HCT116 (cell line): Measurements from ENCODE around the gene KAZN. TPM values are rescaled to one million over a fixed set of nuclear protein-coding genes. Genes with fewer than 3 reads are reported as not detected.

Source experiments
- ATAC-seq: fragments of 200-7000 bp; cut with Tn5 transposase; 2 replicates; pipeline ENCODE4 v1.9.1; 2020; ENCODE audit warnings: mild to moderate bottlenecking, moderate library complexity
- BruUV-seq: library from RNA; stranded (reverse); fragments of 400-500 nt; replicated peaks from 2 replicates; lab custom pipeline; 2021; lab: Mats Ljungman, UMichigan
- CTCF ChIA-PET: fragments of 300-600 bp; sonication (Branson Sonifier 250); formaldehyde crosslinking; loops from one replicate; lab custom pipeline; 2021; ENCODE audit warnings: antibody characterized with exemption; lab: Charles Lee
- POLR2A ChIA-PET: fragments of 300-600, 350-600 bp; sonication (Branson Sonifier 250); formaldehyde crosslinking; loops from one replicate; lab custom pipeline; 2021; ENCODE audit warnings: antibody characterized with exemption; lab: Charles Lee
- RAD21 ChIA-PET, 2 experiments: fragments of 300-600 bp; sonication (Branson Sonifier 250); formaldehyde crosslinking; loops; one replicate each; lab custom pipeline; 2023; ENCODE audit warnings: low total read pairs in 2 of 2; ENCODE audit not compliant: uncharacterized antibody in 2 of 2, unreplicated experiment in 2 of 2, low non-redundant PET in 1 of 2; lab: Charles Lee
- DNase-seq: peaks from one replicate; pipeline ENCODE4 v3.0.0-alpha.2; 2010; ENCODE audit warnings: low read depth, low spot score
- H2AFZ ChIP-seq: fragments of 200-600 bp; shearing (Covaris generic), sonication (generic); 2 replicates; pipeline ENCODE4 v1.6.1; 2017; ENCODE audit warnings: low read depth, mixed run types, mixed read lengths, antibody characterized with exemption, low read length; ENCODE audit not compliant: poor library complexity, severe bottlenecking
- H3K27ac ChIP-seq: 2 replicates; pipeline ENCODE4 v1.5.1; 2012; ENCODE audit warnings: low read depth, low read length
- H3K27me3 ChIP-seq: fragments of 200-600 bp; sonication (generic); 2 replicates; pipeline ENCODE4 v1.6.1; 2016; ENCODE audit warnings: mixed run types, low read length, mixed read lengths; ENCODE audit not compliant: insufficient read depth
- H3K36me3 ChIP-seq, 2 experiments: fragments of 200-500 bp in 1 of 2; fragments of 200-600 bp in 1 of 2; sonication (Bioruptor generic) in 1 of 2; sonication (generic) in 1 of 2; 2 replicates each; pipeline versions ENCODE4 v1.5.1 to v1.6.1; 2014 to 2016; ENCODE audit warnings: low read length in 2 of 2, inconsistent platforms in 1 of 2, mixed read lengths in 1 of 2, mixed run types in 1 of 2; ENCODE audit not compliant: insufficient read depth in 2 of 2, control insufficient read depth in 1 of 2
- H3K4me1 ChIP-seq, 2 experiments: fragments of 200-600 bp in 1 of 2; sonication (generic) in 1 of 2; 2 replicates each; pipeline versions ENCODE4 v1.5.1 to v1.6.1; 2012 to 2017; ENCODE audit warnings: low read length in 2 of 2, inconsistent platforms in 1 of 2, mild to moderate bottlenecking in 1 of 2, mixed read lengths in 1 of 2, mixed run types in 1 of 2, moderate library complexity in 1 of 2; ENCODE audit not compliant: insufficient read depth in 2 of 2, control insufficient read depth in 1 of 2
- H3K4me2 ChIP-seq: fragments of 200-600 bp; sonication (generic); 2 replicates; pipeline ENCODE4 v1.6.1; 2017; ENCODE audit warnings: mixed run types, low read length, mixed read lengths
- H3K4me3 ChIP-seq, 2 experiments: fragments of 200-600 bp in 1 of 2; sonication (generic) in 1 of 2; replicated peaks in 1 of 2; 2 replicates each; pipeline ENCODE4 v1.5.1; 2011 to 2016; ENCODE audit warnings: low read length in 2 of 2, control low read depth in 1 of 2, low read depth in 1 of 2, mild to moderate bottlenecking in 1 of 2, mixed read lengths in 1 of 2, mixed run types in 1 of 2
- H3K79me2 ChIP-seq: fragments of 200-600 bp; sonication (generic); 2 replicates; pipeline ENCODE4 v1.6.1; 2017; ENCODE audit warnings: mild to moderate bottlenecking, mixed run types, low read length, moderate library complexity, mixed read lengths; ENCODE audit not compliant: insufficient read depth
- H3K9ac ChIP-seq: fragments of 200-600 bp; sonication (generic); 2 replicates; pipeline ENCODE4 v1.6.1; 2016; ENCODE audit warnings: low read length, mixed read lengths
- H3K9me2 ChIP-seq: fragments of 200-600 bp; sonication (generic), shearing (Covaris generic); 2 replicates; pipeline ENCODE4 v1.6.1; 2017; ENCODE audit warnings: mixed run types, mild to moderate bottlenecking, moderate library complexity; ENCODE audit not compliant: insufficient read depth
- H3K9me3 ChIP-seq, 2 experiments: fragments of 200-500 bp in 1 of 2; fragments of 200-600 bp in 1 of 2; sonication (Bioruptor generic) in 1 of 2; sonication (generic) in 1 of 2; 2 replicates each; pipeline ENCODE4 v1.6.1; 2014 to 2017; ENCODE audit warnings: low read length in 2 of 2, mixed read lengths in 2 of 2, inconsistent platforms in 1 of 2, low read depth in 1 of 2, mild to moderate bottlenecking in 1 of 2, mixed run types in 1 of 2, moderate library complexity in 1 of 2; ENCODE audit not compliant: control insufficient read depth in 1 of 2, insufficient read depth in 1 of 2
- H4K20me1 ChIP-seq: fragments of 200-600 bp; sonication (generic), shearing (Covaris generic); 2 replicates; pipeline ENCODE4 v1.6.1; 2017; ENCODE audit warnings: mixed run types, mild to moderate bottlenecking, moderate library complexity; ENCODE audit not compliant: insufficient read depth
- ATF3 ChIP-seq: IDR thresholded peaks from 2 replicates; pipeline ENCODE4 v1.6.1; 2012
- EZH2phosphoT487 ChIP-seq: fragments of 200-600 bp; IDR thresholded peaks from 2 replicates; pipeline ENCODE4 v1.6.1; 2018; ENCODE audit warnings: antibody characterized with exemption, borderline replicate concordance
- FOSL1 ChIP-seq: IDR thresholded peaks from 2 replicates; pipeline ENCODE4 v1.6.1; 2012; ENCODE audit warnings: low read depth
- POLR2A ChIP-seq: IDR thresholded peaks from 2 replicates; pipeline ENCODE4 v1.7.0; 2011; ENCODE audit warnings: borderline replicate concordance; ENCODE audit not compliant: insufficient read depth, insufficient read length; ENCODE audit errors: extremely low read depth
- POLR2AphosphoS5 ChIP-seq: IDR thresholded peaks from 2 replicates; pipeline ENCODE4 v1.6.1; 2011; ENCODE audit warnings: mild to moderate bottlenecking, low read depth, low read length, moderate library complexity
- RAD21 ChIP-seq: IDR thresholded peaks from 2 replicates; pipeline ENCODE4 v1.6.1; 2012; ENCODE audit warnings: low read depth, mild to moderate bottlenecking
- REST ChIP-seq: IDR thresholded peaks from 2 replicates; pipeline ENCODE4 v1.6.1; 2012; ENCODE audit warnings: low read depth
- SIN3A ChIP-seq: IDR thresholded peaks from 2 replicates; pipeline ENCODE4 v1.6.1; 2012; ENCODE audit warnings: low read depth
- SP1 ChIP-seq: IDR thresholded peaks from 2 replicates; pipeline ENCODE4 v1.6.1; 2012; ENCODE audit warnings: low read depth
- SRF ChIP-seq: IDR thresholded peaks from 2 replicates; pipeline ENCODE4 v1.6.1; 2012; ENCODE audit warnings: low read depth
- YY1 ChIP-seq: IDR thresholded peaks from 2 replicates; pipeline ENCODE4 v1.6.1; 2011; ENCODE audit warnings: low read length, low read depth, moderate library complexity, mild to moderate bottlenecking; ENCODE audit not compliant: insufficient replicate concordance; ENCODE audit errors: extremely low read depth
- ZNF274 ChIP-seq: fragments of 200-500 bp; sonication (Bioruptor generic); IDR thresholded peaks from 2 replicates; pipeline ENCODE4 v1.6.1; 2014; ENCODE audit warnings: mild to moderate bottlenecking, low read depth, low read length, inconsistent platforms
- intact Hi-C: fragments of 100-400 bp; cut with micrococcal nuclease; formaldehyde crosslinking; loops from 2 replicates; pipeline ENCODE4 v1.10.0; 2022
- total RNA-seq: library from RNA; stranded (reverse); gene quantifications from one replicate; pipeline ENCODE4 v1.2.1, GENCODE V29; 2021; ENCODE audit not compliant: unreplicated experiment

KAZN gene
- total RNA-seq, 1 experiment from 2014 or later, result 13.4 TPM

GRCh38 chr1:14678011-14678638 is 79.6 kb downstream of the KAZN start:
- RAD21 ChIA-PET, result no interaction called here

GRCh38 chr1:14679027-14679688 is 80.7 kb downstream of the KAZN start:
- ChIA-PET RAD21 (no interaction called here), CTCF (no interaction called here)
- TF ChIP-seq RAD21, result no peak
- no peak for TF ChIP-seq REST
- TF ChIP-seq SRF, result no peak
- TF ChIP-seq YY1, result no peak
- TF ChIP-seq SP1, result no peak
- no peak for TF ChIP-seq ATF3
- TF ChIP-seq SIN3A, result no peak
- TF ChIP-seq FOSL1, result no peak
- TF ChIP-seq POLR2AphosphoS5, result no peak

More at GRCh38 chr1:14678011-14678638, 79.6 kb downstream of the KAZN start:
- no peaks in the 10 kb centered on the region for H3K4me1 ChIP-seq
- CTCF ChIA-PET, result no interaction called here
- BruUV-seq, result no TSS peak
- H3K27me3 ChIP-seq, result peaks cover 33% of the 10 kb centered on the region
- H2AFZ ChIP-seq, result no peak overlapping the region
- no peak overlapping the region for H3K9ac ChIP-seq
- no peak overlapping the region for H3K4me3 ChIP-seq
- no peak for ATAC-seq
- DNase-seq, result no peak
- POLR2A ChIA-PET, result no interaction called here
- H3K9me3 ChIP-seq, result no peaks in the 10 kb centered on the region
- no peak overlapping the region for H3K4me2 ChIP-seq
- TF ChIP-seq SIN3A (no peak), EZH2phosphoT487 (no peak), ATF3 (no peak), SRF (no peak), ZNF274 (no peak), POLR2A (no peak), POLR2AphosphoS5 (no peak), FOSL1 (no peak)
- H3K27ac ChIP-seq, result no peak overlapping the region
- no peaks in the 10 kb centered on the region for H3K36me3 ChIP-seq
- H3K9me2 ChIP-seq, result no peaks in the 10 kb centered on the region
- no peaks in the 10 kb centered on the region for H3K79me2 ChIP-seq
- H4K20me1 ChIP-seq, result no peaks in the 10 kb centered on the region
- intact Hi-C loops, result no loop called here

More at GRCh38 chr1:14679027-14679688, 80.7 kb downstream of the KAZN start:
- no peak overlapping the region for H3K9ac ChIP-seq
- POLR2A ChIA-PET, result no interaction called here
- H3K9me3 ChIP-seq, result no peaks in the 10 kb centered on the region
- no peaks in the 10 kb centered on the region for H3K9me2 ChIP-seq
- no peak overlapping the region for H2AFZ ChIP-seq
- no peak overlapping the region for H3K27ac ChIP-seq
- no peaks in the 10 kb centered on the region for H4K20me1 ChIP-seq
- no peak for DNase-seq
- H3K36me3 ChIP-seq, result no peaks in the 10 kb centered on the region
- no peak overlapping the region for H3K4me3 ChIP-seq
- H3K79me2 ChIP-seq, result no peaks in the 10 kb centered on the region
- ATAC-seq, result no peak
- H3K4me1 ChIP-seq, result no peaks in the 10 kb centered on the region
- no peak overlapping the region for H3K4me2 ChIP-seq
- intact Hi-C loops, result no loop called here
- no TSS peak for BruUV-seq
- peaks cover 23% of the 10 kb centered on the region for H3K27me3 ChIP-seq
